ENCODE measurements around the gene DCHS2. TPM values are rescaled to one million over a fixed set of nuclear protein-coding genes. Genes with fewer than 3 reads are reported as not detected.

DCHS2 gene
- total RNA-seq, 4 donors from 2014 or later = 0.40 to 1.4 (median 0.61) TPM

DNA sequence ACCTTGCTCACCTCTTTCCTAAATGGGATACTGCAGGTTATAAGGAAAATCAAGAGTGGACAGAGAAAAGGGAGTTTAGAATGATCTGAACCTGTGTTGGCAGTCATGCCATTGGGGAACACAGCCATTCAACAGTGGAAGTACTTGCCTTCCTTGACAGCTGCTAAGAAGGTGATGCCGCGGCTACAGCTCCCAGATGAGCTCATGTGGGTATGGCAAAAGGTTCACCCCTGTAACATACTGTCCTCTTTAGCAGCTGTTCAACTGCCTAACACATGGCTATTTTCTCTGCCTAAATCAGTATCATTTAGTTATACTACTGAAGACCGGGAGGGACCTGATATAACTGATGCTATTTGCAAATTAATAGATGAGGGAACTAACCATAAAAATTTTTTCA is 76.8 kb downstream of the DCHS2 start:
- Histone ChIP-seq H3K27ac (no peak overlapping the region), H3K9me3 (no peaks in the 10 kb centered on the region), H3K36me3 (no peaks in the 10 kb centered on the region), H3K4me3 (replicated peaks in 1 of 3) (no peak overlapping the region), H3K27me3 (no peaks in the 10 kb centered on the region), H3K4me1 (no peaks in the 10 kb centered on the region)
- 94 to 97% methylated on average over 3 of the region's 3 CpGs for WGBS, 2 donors
- DNase-seq = no peak
- intact Hi-C loops (cut with DNase I) = loop anchor here (10.0 kb wide), 1 partner anchor 80 kb away; the partner anchor contains the start of gene DCHS2
- TF ChIP-seq, protein P1, sequence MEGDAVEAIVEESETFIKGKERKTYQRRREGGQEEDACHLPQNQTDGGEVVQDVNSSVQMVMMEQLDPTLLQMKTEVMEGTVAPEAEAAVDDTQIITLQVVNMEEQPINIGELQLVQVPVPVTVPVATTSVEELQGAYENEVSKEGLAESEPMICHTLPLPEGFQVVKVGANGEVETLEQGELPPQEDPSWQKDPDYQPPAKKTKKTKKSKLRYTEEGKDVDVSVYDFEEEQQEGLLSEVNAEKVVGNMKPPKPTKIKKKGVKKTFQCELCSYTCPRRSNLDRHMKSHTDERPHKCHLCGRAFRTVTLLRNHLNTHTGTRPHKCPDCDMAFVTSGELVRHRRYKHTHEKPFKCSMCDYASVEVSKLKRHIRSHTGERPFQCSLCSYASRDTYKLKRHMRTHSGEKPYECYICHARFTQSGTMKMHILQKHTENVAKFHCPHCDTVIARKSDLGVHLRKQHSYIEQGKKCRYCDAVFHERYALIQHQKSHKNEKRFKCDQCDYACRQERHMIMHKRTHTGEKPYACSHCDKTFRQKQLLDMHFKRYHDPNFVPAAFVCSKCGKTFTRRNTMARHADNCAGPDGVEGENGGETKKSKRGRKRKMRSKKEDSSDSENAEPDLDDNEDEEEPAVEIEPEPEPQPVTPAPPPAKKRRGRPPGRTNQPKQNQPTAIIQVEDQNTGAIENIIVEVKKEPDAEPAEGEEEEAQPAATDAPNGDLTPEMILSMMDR (IDR thresholded peaks at IDR 0.05) = no peak
- no peak for TF ChIP-seq POLR2A (IDR thresholded peaks at IDR 0.05)

DNA sequence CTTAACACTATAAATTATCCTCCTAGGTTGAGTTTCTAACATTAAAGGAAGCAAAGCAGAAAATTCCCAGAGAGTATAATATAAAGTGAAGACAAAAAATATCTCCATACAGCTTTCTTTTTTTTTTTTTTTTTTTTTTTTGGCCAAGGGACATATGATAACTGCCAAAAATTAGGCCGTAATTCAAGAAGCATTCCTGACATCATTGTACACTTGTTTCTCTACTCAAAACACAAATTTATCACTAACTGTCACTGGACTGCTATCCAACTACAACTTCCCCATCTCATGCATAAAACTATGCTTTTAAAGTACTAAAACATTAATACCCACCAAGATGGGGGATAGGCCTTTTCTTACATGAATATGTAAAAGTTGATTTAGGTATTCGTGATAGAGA is 77.2 kb downstream of the DCHS2 start:
- no peak for TF ChIP-seq POLR2A (IDR thresholded peaks at IDR 0.05)
- TF ChIP-seq, protein P1 (IDR thresholded peaks at IDR 0.05) = no peak
- WGBS, 2 donors = 75 to 84% methylated on average over 2 of the region's 2 CpGs
- Histone ChIP-seq H3K27ac (no peak overlapping the region), H3K4me3 (replicated peaks in 1 of 3) (no peak overlapping the region), H3K4me1 (no peaks in the 10 kb centered on the region), H3K9me3 (no peaks in the 10 kb centered on the region), H3K27me3 (no peaks in the 10 kb centered on the region), H3K36me3 (no peaks in the 10 kb centered on the region)
- intact Hi-C loops (cut with DNase I) = loop anchor here (10.0 kb wide), 1 partner anchor 80 kb away; the partner anchor contains the start of gene DCHS2
- DNase-seq = no peak

DNA sequence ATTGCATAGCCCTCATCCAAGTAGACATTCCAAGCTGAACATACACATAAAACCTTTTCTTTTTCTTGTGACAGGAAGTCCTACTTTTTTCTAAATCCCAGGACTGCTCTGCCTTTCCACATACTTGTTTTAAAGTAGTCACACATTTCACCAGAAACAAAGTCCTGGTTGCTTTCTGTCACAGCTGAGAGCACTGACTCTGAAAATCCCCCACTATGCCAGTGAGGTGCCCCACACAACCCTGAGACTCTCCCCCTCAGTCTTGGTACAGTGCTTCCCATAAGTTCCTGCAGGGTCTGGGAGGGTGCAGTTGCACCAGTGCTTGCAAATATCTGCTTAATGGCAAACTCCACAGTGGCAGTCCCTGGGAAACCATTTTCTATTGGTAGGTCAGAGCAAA is 84.2 kb downstream of the DCHS2 start:
- Histone ChIP-seq H3K4me1 (no peaks in the 10 kb centered on the region), H3K27ac (no peak overlapping the region), H3K27me3 (no peaks in the 10 kb centered on the region), H3K36me3 (no peaks in the 10 kb centered on the region), H3K9me3 (no peaks in the 10 kb centered on the region), H3K4me3 (replicated peaks in 1 of 3) (no peak overlapping the region)
- no peak for DNase-seq
- intact Hi-C loops (cut with DNase I) = no loop called here
- no peak for TF ChIP-seq POLR2A (IDR thresholded peaks at IDR 0.05)
- TF ChIP-seq, protein P1 (IDR thresholded peaks at IDR 0.05) = no peak

DNA sequence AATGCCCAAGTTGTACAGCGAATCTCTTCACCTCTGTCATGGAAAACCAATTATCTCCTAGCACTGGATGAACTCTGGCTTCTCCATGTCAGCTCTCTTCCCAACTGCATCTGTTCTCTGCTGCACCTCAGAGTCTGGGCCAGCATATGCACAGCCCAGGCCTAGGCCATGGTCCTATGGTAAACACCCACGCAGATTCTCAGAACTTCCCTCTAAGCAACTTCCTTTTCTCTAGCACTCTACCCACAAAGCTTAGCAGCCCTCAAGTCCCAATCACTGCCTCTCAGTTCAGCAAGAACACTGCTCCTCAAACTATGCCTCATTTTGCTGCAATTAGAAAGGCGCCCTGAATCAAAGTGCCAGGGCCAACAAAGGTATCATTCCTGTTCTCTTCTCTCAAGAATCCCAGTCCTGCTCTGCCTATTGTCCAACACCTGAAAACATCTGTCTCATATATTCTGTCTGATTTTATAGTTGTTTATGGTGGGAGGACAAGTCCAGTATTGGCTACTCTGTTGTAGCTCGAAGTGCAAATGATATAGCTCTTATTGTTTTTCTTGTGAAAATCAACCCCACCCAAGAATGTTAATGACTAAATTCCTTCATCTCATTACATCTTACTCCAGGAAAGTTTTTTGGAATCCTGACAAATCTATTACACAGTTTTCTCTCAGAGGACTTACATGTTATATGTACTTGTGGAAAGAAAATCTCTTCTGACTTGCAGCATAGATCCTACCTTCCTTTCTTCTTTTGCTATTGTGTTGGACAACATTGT is 85.4 kb downstream of the DCHS2 start:
- H3K27ac ChIP-seq = no peak overlapping the region
- H3K4me1 ChIP-seq = no peaks in the 10 kb centered on the region
- no peak for DNase-seq
- H3K27me3 ChIP-seq = no peaks in the 10 kb centered on the region
- WGBS, 2 donors = 87 to 88% methylated on average over 4 of the region's 4 CpGs
- intact Hi-C loops (cut with DNase I) = no loop called here
- no peaks in the 10 kb centered on the region for H3K9me3 ChIP-seq
- no peaks in the 10 kb centered on the region for H3K36me3 ChIP-seq
- TF ChIP-seq, protein P1 (IDR thresholded peaks at IDR 0.05) = no peak
- TF ChIP-seq POLR2A (IDR thresholded peaks at IDR 0.05) = no peak
- no peak overlapping the region for H3K4me3 ChIP-seq (replicated peaks in 1 of 3)

DNA sequence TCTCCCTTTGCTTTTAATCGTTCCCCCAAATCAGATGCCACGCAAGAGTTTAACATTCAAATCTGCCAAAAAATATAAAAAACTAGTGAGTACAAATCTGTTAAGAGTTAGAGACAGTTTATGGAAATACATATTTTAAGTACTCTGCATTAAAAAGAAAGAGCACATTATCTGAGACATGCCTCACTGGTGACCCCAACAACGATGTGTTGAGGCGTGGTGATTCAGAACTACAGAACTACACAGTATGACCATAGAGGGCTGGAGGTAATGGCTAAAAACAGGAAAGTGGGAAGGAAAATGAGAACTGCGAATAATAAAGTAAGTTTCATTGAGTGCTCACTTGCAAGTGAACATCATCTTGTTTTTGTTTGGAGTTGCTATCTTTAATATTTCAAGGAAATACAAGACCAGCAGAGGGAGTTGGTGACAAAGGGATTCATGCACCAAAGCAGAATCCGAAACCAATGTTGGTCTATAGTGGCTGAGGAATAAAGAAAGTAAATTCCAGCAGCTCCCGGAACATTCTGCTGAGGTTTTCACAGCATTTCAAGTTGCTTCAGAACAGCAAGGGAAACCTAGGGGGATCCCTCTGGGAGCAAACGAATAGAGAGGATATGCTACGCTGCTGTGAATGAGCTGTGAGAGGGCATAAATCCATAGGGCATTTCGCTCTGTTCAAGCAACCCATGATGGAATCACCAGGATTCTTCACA is 92.2 kb downstream of the DCHS2 start:
- no peaks in the 10 kb centered on the region for H3K36me3 ChIP-seq
- TF ChIP-seq, protein P1 (IDR thresholded peaks at IDR 0.05) = peak in 4 of 6 experiments; percentile 23 to 60 (median 46)
- TF ChIP-seq POLR2A (IDR thresholded peaks at IDR 0.05) = no peak
- H3K9me3 ChIP-seq = no peaks in the 10 kb centered on the region
- no peak overlapping the region for H3K27ac ChIP-seq
- no peak overlapping the region for H3K4me3 ChIP-seq (replicated peaks in 1 of 3)
- no peaks in the 10 kb centered on the region for H3K27me3 ChIP-seq
- intact Hi-C loops (cut with DNase I) = no loop called here
- 67 to 69% methylated on average over 10 of the region's 10 CpGs for WGBS, 2 donors
- H3K4me1 ChIP-seq = no peaks in the 10 kb centered on the region
- DNase-seq = no peak
